Adrenal gland (tissue), 12 donors: ENCODE data around the gene ARHGAP25. TPM values are rescaled to one million over a fixed set of nuclear protein-coding genes. Genes with fewer than 3 reads are reported as not detected.

Experiments used
- DNase-seq, 7 donors: peaks; one replicate each; pipeline ENCODE4 v3.0.0-alpha.2; 2019 to 2020
- H3K27ac ChIP-seq, 5 donors: fragments of 200-600 bp; sonication (generic) in 4 of 5; 1 replicate in 3 of 5; 2 replicates in 2 of 5; pipeline versions ENCODE4 v1.5.1 to v1.8.0; 2016 to 2020; ENCODE audit warnings: mild to moderate bottlenecking in 1 of 5
- H3K27me3 ChIP-seq: fragments of 200-600 bp; 2 replicates; pipeline ENCODE4 v1.8.0; 2021
- H3K36me3 ChIP-seq, 2 donors: fragments of 200-600 bp; replicated peaks in 1 of 2; 1 replicate in 1 of 2; 2 replicates in 1 of 2; pipeline versions ENCODE4 v1.5.1 to v1.8.0; 2018 to 2022
- H3K4me1 ChIP-seq, 2 donors: fragments of 200-600 bp; replicated peaks in 1 of 2; 1 replicate in 1 of 2; 2 replicates in 1 of 2; pipeline versions ENCODE4 v1.5.1 to v1.8.0; 2018 to 2021
- H3K4me3 ChIP-seq, 4 donors: fragments of 200-600 bp; sonication (generic) in 3 of 4; one replicate each; pipeline ENCODE4 v1.5.1; 2016 to 2018
- H3K9me3 ChIP-seq, 3 donors: fragments of 200-600 bp; sonication (generic) in 1 of 3; replicated peaks in 1 of 3; 1 replicate in 2 of 3; 2 replicates in 1 of 3; pipeline versions ENCODE4 v1.5.1 to v1.8.0; 2016 to 2021
- CTCF ChIP-seq, 6 experiments: fragments of 450-650 bp in 4 of 6; fragments of 200-600 bp in 2 of 6; sonication (generic) in 1 of 6; IDR thresholded peaks; 1 replicate in 5 of 6; 2 replicates in 1 of 6; pipeline versions ENCODE4 v1.5.1 to v1.8.0; 2016 to 2021; ENCODE audit warnings: antibody characterized with exemption in 6 of 6, mild to moderate bottlenecking in 2 of 6, moderate library complexity in 1 of 6
- POLR2A ChIP-seq, 2 donors: fragments of 450-650 bp; IDR thresholded peaks; one replicate each; pipeline ENCODE4 v1.6.1; 2017; ENCODE audit warnings: antibody characterized with exemption in 2 of 2, mild to moderate bottlenecking in 2 of 2, moderate library complexity in 1 of 2
- WGBS, 4 donors: extraction: QIAGEN DNeasy Blood & Tissue Kit in 2 of 4; methylation state at CpG; one replicate each; pipeline versions ENCODE4 v1.1.5 to v1.1.7; 2013 to 2017; 5-methylcytosine and 5-hydroxymethylcytosine counted together
- intact Hi-C, 2 donors: fragments of 100-400 bp; cut with DNase I; formaldehyde crosslinking; loops; one replicate each; pipeline versions ENCODE4 v1.14.1 to v1.15.0; 2022 to 2023
- polyA plus RNA-seq, 3 donors: library from polyadenylated mRNA; stranded (reverse); fragments of 200-250 nt in 2 of 3; fragments of 350-450 nt in 1 of 3; fragmentation: Illumina TruSeq in 1 of 3; extraction: RNeasy Lipid Tissue Mini Kit (QIAGEN cat#74804) in 1 of 3; gene quantifications; one replicate each; pipeline ENCODE4 v1.2.3, GENCODE V29; 2013 to 2014
- total RNA-seq, 9 donors: library from RNA; depleted of rRNA in 4 of 9; stranded (reverse); fragments of >200 nt in 4 of 9; fragments of 120-200 nt in 1 of 9; fragmentation: NEBNext Ultra II Directional in 1 of 9; extraction: Animal tissue kit (Norgen Biotek cat#: 25700) in 1 of 9; gene quantifications; one replicate each; pipeline versions ENCODE4 v1.1.0 to v1.2.4, GENCODE V29; 2013 to 2023
- donor health status: healthy with polysubstance abuse.
- donor health status: Bipolar disorder and iron deficiency.
- donor health status: DM: yes; HTN: yes; CAD: no.
- donor health status: DM: no; HTN: no; CAD: no.
- donor health status: DM: no; HTN: no; CAD: no.
- donor health status: DM: yes; HTN: yes; CAD: no.

The ARHGAP25 gene
- total and polyA plus RNA-seq, 12 donors, result 5.5 to 17.6 (median 10.6) TPM

DNA sequence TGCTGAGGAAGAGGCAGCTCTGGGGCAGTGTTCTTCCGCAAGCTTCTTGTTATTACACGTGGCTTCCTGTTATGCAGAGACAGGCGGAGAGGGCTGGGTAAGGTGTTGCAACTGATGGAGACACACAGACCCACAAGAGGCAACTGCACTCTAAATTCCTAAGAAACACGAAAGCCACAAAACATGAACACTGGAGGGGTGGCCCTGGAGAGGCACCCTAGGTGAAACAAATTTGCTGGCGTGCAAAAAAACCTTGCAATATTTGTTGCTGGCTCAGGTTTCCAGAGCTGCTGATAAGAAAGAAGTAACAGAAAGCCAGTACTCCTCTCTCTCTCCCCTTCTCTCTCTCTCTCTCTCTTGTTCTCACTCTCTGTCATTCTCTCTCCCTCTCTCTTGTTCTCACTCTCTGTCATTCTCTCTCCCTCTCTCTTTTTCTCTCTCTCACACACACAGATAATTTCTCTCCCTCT, 31.8 kb downstream of the ARHGAP25 start:
- DNase-seq, result peak in 6 of 7 donors; percentile 28 to 76 (median 60)
- intact Hi-C loops, result no loop called here
- peaks cover 0 to 67% of the 10 kb centered on the region in 2 donors for H3K4me1 ChIP-seq
- TF ChIP-seq CTCF (IDR thresholded peaks at IDR 0.05) (no peak), POLR2A (IDR thresholded peaks at IDR 0.05) (no peak)
- H3K9me3 ChIP-seq, result no peaks in the 10 kb centered on the region
- no peaks in the 10 kb centered on the region for H3K36me3 ChIP-seq
- H3K4me3 ChIP-seq, result no peak overlapping the region
- 34 to 59% (median 49%) methylated on average over 5 of the region's 5 CpGs for WGBS, 4 donors
- H3K27me3 ChIP-seq, result no peaks in the 10 kb centered on the region
- H3K27ac ChIP-seq, result peak overlapping the region in 1 of 5 donors; percentile 59

GRCh38 chr2:68767031-68767961, 32.7 kb downstream of the ARHGAP25 start:
- WGBS, 4 donors, result 77 to 84% (median 78%) methylated on average over 18 to 19 of the region's 19 CpGs

GRCh38 chr2:68767996-68768395, 33.4 kb downstream of the ARHGAP25 start:
- no peak overlapping the region for H3K27ac ChIP-seq
- H3K4me3 ChIP-seq, result no peak overlapping the region
- TF ChIP-seq CTCF (IDR thresholded peaks at IDR 0.05), result no peak
- peaks cover 0 to 62% of the 10 kb centered on the region in 2 donors for H3K4me1 ChIP-seq
- H3K36me3 ChIP-seq, result no peaks in the 10 kb centered on the region
- no peaks in the 10 kb centered on the region for H3K9me3 ChIP-seq
- H3K27me3 ChIP-seq, result no peaks in the 10 kb centered on the region
- 89 to 93% (median 92%) methylated on average over 4 of the region's 4 CpGs for WGBS, 4 donors
- DNase-seq, result no peak
- intact Hi-C loops, result no loop called here

More at GRCh38 chr2:68767031-68767961, 32.7 kb downstream of the ARHGAP25 start:
- intact Hi-C loops, result no loop called here
- no peak for DNase-seq
- Histone ChIP-seq H3K4me3 (no peak overlapping the region), H3K4me1 (peaks cover 0 to 69% of the 10 kb centered on the region in 2 donors), H3K27ac (no peak overlapping the region), H3K27me3 (no peaks in the 10 kb centered on the region), H3K36me3 (no peaks in the 10 kb centered on the region), H3K9me3 (no peaks in the 10 kb centered on the region)
- TF ChIP-seq CTCF (IDR thresholded peaks at IDR 0.05) (no peak), POLR2A (IDR thresholded peaks at IDR 0.05) (no peak)

DNA sequence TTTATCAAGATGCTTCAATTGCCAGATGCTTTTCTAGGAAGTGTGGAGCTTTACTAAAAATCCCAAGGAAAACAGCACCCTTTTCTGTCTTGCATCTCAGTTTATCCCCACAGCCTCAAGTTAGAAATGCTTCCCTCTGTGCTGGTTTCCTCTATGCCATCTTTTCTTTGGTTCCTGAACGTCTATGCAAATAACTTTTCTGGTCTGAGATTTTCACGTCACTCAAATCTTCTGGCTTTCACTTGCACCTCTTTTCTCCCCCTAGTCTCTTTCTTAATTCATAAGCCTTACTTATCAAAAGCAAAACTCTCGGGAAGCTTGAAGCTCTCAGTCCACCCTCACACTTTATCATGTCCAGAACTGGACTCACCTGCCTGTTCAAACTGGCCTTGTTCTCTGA, 33.9 kb downstream of the ARHGAP25 start:
- Histone ChIP-seq H3K36me3 (no peaks in the 10 kb centered on the region), H3K27me3 (no peaks in the 10 kb centered on the region), H3K9me3 (no peaks in the 10 kb centered on the region), H3K4me3 (no peak overlapping the region), H3K27ac (no peak overlapping the region), H3K4me1 (peaks cover 0 to 58% of the 10 kb centered on the region in 2 donors)
- no peak for TF ChIP-seq POLR2A (IDR thresholded peaks at IDR 0.05)
- TF ChIP-seq CTCF (IDR thresholded peaks at IDR 0.05), result no peak
- intact Hi-C loops, result no loop called here
- WGBS, 4 donors, result 73 to 87% (median 78%) methylated on average over 3 of the region's 3 CpGs
- no peak for DNase-seq
